AG04449 (cell line): Measurements from ENCODE around the gene USP26.
"Not testable (repeated sequence)": the region's sequence is repeated elsewhere in the genome, so short reads cannot be mapped to it uniquely, and the experiment has no call there.

ENCODE experiments used
- CTCF ChIA-PET: fragments of 350-600 bp; formaldehyde crosslinking; extraction: SDS; loops from one replicate; lab custom pipeline; 2021; ENCODE audit warnings: antibody characterized with exemption; lab: Yijun Ruan, JAX
- POLR2A ChIA-PET: fragments of 400-600, 350-600 bp; formaldehyde crosslinking; extraction: SDS; loops from one replicate; lab custom pipeline; 2020; ENCODE audit warnings: antibody characterized with exemption, inconsistent platforms; lab: Yijun Ruan, JAX
- DNase-seq: peaks from one replicate; pipeline ENCODE4 v3.0.0-alpha.2; 2010; ENCODE audit warnings: low read depth, low spot score
- H3K4me3 ChIP-seq: 2 replicates; pipeline ENCODE4 v1.5.1; 2011; ENCODE audit warnings: low read depth, mild to moderate bottlenecking, control low read depth, low read length
- CTCF ChIP-seq: IDR thresholded peaks from one replicate; pipeline ENCODE4 v1.5.1; 2011; ENCODE audit warnings: mild to moderate bottlenecking, moderate library complexity, low read length, control low read depth, inconsistent platforms; ENCODE audit not compliant: insufficient read depth; ENCODE audit errors: missing control alignments

Gene USP26

GRCh38 chrX:132999209-132999608 lies 97.7 kb downstream of the USP26 start:
- ChIA-PET POLR2A (no interaction called here), CTCF (no interaction called here)
- no peak for TF ChIP-seq CTCF
- H3K4me3 ChIP-seq: no peak overlapping the region
- no peak for DNase-seq

DNA sequence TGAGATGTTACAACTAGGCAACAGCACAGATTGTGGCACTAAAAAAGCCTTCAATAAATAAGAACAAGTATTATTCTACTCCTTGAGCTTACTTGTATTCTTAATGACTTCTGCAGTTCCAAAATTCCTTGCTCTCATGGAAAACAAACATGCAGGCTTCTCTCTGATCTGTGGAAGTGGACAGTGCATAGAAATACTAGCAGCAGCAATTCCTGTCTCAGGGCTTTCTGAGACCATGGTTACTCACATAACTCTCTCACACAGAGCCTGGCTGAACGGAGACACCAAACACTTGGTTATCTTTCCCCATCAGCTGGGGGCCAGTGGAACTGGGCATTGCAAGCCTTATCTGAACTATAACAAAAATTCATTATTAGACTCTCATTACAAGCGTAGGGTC lies 106.1 kb downstream of the USP26 start:
- CTCF ChIA-PET: interaction anchor here (2.5 kb wide), 1 partner anchor 14 kb away, joined by 11 read pairs; no protein-coding TSS in a partner anchor
- TF ChIP-seq CTCF: no peak
- POLR2A ChIA-PET: no interaction called here

DNA sequence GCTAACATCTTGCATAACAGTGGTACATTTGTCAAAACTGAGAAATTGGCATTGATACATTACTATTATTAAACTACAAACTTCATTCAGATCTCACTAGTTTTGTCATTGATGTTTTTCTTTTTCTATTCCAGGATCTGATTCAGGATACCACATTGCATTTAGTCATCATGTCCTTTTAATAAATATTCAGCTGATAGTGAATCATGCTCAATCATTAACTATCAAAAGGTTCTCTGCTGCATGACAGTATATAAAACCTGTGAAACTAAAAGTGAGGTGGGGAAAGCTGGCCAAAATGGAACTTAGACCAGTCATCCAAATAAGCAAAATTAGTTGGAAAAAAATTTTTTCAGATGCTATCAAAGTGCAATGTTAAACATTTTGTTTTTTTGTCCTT lies 110.4 kb downstream of the USP26 start:
- no peak overlapping the region for H3K4me3 ChIP-seq
- no peak for DNase-seq
- CTCF ChIA-PET: no interaction called here
- TF ChIP-seq CTCF: no peak
- POLR2A ChIA-PET: no interaction called here

More for the DNA sequence above, 106.1 kb downstream of the USP26 start:
- DNase-seq: no peak
- no peak overlapping the region for H3K4me3 ChIP-seq

DNA sequence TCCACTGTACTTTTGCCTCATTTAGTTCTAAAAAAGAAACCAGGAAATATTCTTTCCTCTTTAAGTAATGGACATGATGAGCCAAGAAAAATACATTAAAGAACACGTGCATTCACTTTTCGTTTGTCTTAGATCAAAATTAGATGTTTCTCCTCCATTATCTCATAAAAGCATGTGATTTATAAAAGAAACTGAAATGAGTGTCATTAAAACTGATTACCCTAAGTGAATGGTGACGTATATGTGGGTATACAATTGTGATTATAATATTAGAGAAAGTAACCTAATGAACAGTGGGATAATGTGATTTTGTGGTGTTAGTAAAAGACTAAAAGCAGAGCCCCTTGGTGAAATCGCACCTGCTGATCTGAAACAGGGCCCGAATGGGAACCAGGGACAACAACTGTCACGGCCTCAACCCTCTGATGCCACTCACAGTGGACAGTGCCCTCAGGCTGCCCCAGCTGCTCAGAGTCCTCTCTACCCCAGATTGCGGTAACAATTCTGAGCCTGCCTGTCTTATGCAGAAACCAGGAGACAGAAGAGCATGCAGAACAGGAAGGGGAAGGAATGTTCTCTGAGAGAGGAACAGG lies 112.8 kb downstream of the USP26 start:
- CTCF ChIA-PET: no interaction called here

DNA sequence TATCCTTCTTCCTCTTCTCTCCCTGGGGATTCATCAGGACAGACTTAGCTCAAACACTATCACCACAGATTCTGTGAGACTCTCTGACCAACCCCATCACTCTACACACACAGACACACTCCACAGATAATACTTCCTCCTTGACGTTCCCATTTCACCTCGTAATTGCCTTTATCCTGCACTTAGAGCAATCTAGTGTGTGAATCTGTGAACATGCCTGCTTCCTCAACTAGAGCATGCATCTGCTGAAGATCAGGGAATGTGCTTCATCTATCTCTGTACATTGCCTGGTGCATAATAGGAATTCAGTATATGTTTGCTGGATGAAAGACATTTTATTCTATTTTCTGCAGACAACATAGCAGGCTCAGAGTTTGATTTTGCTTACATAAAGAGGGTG lies 113.4 kb downstream of the USP26 start:
- H3K4me3 ChIP-seq: no peak overlapping the region
- no peak for DNase-seq
- ChIA-PET POLR2A (no interaction called here), CTCF (no interaction called here)
- TF ChIP-seq CTCF: no peak

More for the DNA sequence above, 112.8 kb downstream of the USP26 start:
- no peak for DNase-seq
- H3K4me3 ChIP-seq: no peak overlapping the region
- POLR2A ChIA-PET: no interaction called here
- TF ChIP-seq CTCF: no peak

DNA sequence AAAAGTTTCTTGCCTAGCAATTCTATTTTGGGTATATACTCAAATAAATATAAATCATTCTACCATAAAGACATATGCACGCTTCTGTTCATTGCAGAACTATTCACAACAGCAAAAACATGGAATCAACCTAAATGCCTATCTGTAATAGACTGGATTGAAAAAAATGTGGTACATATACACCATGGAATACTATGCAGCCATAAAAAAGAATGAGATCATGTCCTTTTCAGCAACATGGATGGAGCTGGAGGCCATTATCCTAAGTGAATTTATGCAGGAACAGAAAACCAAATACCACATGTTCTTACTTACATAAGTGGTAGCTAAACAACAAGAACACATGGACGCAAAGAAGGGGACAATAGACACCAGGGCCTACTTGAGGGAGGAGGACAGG lies 116.9 kb downstream of the USP26 start:
- H3K4me3 ChIP-seq, DNase-seq, POLR2A ChIA-PET, CTCF ChIA-PET: not testable (repeated sequence)
